HL-60 (cell line): Measurements from ENCODE around the gene SERPINA3.

Source experiments
- DNase-seq, 2 experiments: peaks; one replicate each; pipeline ENCODE4 v3.0.0-alpha.2; 2010 to 2020; ENCODE audit warnings: low read depth in 1 of 2, low spot score in 1 of 2
- H3K27ac ChIP-seq: fragments of 250-450 bp; sonication (Bioruptor Pico); replicated peaks from 2 replicates; pipeline ENCODE4 v1.5.1; 2020; ENCODE audit warnings: mild to moderate bottlenecking, moderate library complexity
- H3K27me3 ChIP-seq: fragments of 250-450 bp; sonication (Bioruptor Pico); 2 replicates; pipeline ENCODE4 v1.5.1; 2021; ENCODE audit warnings: mild to moderate bottlenecking, moderate library complexity; ENCODE audit not compliant: insufficient read depth, poor library complexity, severe bottlenecking
- H3K4me3 ChIP-seq: replicated peaks from 2 replicates; pipeline ENCODE4 v1.5.1; 2011; ENCODE audit warnings: mild to moderate bottlenecking, control low read depth, low read length; ENCODE audit not compliant: insufficient read depth
- GABPA ChIP-seq: IDR thresholded peaks from 2 replicates; pipeline ENCODE4 v1.6.1; 2012; ENCODE audit warnings: low read depth
- POLR2AphosphoS5 ChIP-seq: IDR thresholded peaks from 2 replicates; pipeline ENCODE4 v1.6.1; 2012; ENCODE audit warnings: low read depth
- SPI1 ChIP-seq: IDR thresholded peaks from 2 replicates; pipeline ENCODE4 v1.6.1; 2012; ENCODE audit warnings: low read depth, mild to moderate bottlenecking, borderline replicate concordance
- TF ChIP-seq, protein P1 (sequence below): IDR thresholded peaks from one replicate; pipeline ENCODE4 v1.5.1; 2011; ENCODE audit warnings: low read length, control low read depth, inconsistent platforms; ENCODE audit not compliant: insufficient read depth
- TF ChIP-seq, protein P2 (sequence below): IDR thresholded peaks from 2 replicates; pipeline ENCODE4 v1.6.1; 2012; ENCODE audit warnings: low read depth; ENCODE audit not compliant: insufficient replicate concordance

SERPINA3 gene

DNA sequence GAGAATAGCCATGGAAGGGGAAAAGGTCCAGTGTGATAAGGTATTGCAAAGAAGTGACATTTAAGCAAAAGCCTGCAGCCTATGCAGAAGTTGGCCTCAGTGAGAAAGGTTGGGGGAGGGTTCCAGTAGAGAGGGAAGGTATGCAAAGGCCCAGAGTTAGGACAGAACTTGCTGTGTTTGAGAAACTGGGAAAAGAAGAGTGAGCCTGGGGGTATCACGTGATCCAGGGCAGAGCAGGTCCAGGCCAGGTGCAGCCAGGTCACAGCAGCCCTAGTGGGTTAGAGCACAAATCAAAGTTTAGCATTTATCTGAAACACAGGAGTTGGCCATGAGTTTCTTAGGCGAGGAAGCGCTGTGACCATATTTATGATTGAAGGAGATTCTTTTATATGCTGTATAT, 29.3 kb upstream of the SERPINA3 start:
- no peak overlapping the region for H3K4me3 ChIP-seq
- H3K27ac ChIP-seq, result no peak overlapping the region
- TF ChIP-seq, protein P1, sequence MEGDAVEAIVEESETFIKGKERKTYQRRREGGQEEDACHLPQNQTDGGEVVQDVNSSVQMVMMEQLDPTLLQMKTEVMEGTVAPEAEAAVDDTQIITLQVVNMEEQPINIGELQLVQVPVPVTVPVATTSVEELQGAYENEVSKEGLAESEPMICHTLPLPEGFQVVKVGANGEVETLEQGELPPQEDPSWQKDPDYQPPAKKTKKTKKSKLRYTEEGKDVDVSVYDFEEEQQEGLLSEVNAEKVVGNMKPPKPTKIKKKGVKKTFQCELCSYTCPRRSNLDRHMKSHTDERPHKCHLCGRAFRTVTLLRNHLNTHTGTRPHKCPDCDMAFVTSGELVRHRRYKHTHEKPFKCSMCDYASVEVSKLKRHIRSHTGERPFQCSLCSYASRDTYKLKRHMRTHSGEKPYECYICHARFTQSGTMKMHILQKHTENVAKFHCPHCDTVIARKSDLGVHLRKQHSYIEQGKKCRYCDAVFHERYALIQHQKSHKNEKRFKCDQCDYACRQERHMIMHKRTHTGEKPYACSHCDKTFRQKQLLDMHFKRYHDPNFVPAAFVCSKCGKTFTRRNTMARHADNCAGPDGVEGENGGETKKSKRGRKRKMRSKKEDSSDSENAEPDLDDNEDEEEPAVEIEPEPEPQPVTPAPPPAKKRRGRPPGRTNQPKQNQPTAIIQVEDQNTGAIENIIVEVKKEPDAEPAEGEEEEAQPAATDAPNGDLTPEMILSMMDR, result no peak
- no peak for TF ChIP-seq GABPA
- TF ChIP-seq, protein P2, sequence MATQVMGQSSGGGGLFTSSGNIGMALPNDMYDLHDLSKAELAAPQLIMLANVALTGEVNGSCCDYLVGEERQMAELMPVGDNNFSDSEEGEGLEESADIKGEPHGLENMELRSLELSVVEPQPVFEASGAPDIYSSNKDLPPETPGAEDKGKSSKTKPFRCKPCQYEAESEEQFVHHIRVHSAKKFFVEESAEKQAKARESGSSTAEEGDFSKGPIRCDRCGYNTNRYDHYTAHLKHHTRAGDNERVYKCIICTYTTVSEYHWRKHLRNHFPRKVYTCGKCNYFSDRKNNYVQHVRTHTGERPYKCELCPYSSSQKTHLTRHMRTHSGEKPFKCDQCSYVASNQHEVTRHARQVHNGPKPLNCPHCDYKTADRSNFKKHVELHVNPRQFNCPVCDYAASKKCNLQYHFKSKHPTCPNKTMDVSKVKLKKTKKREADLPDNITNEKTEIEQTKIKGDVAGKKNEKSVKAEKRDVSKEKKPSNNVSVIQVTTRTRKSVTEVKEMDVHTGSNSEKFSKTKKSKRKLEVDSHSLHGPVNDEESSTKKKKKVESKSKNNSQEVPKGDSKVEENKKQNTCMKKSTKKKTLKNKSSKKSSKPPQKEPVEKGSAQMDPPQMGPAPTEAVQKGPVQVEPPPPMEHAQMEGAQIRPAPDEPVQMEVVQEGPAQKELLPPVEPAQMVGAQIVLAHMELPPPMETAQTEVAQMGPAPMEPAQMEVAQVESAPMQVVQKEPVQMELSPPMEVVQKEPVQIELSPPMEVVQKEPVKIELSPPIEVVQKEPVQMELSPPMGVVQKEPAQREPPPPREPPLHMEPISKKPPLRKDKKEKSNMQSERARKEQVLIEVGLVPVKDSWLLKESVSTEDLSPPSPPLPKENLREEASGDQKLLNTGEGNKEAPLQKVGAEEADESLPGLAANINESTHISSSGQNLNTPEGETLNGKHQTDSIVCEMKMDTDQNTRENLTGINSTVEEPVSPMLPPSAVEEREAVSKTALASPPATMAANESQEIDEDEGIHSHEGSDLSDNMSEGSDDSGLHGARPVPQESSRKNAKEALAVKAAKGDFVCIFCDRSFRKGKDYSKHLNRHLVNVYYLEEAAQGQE, result no peak
- TF ChIP-seq SPI1, result no peak
- no peak for TF ChIP-seq POLR2AphosphoS5
- no peak for DNase-seq
- no peaks in the 10 kb centered on the region for H3K27me3 ChIP-seq

DNA sequence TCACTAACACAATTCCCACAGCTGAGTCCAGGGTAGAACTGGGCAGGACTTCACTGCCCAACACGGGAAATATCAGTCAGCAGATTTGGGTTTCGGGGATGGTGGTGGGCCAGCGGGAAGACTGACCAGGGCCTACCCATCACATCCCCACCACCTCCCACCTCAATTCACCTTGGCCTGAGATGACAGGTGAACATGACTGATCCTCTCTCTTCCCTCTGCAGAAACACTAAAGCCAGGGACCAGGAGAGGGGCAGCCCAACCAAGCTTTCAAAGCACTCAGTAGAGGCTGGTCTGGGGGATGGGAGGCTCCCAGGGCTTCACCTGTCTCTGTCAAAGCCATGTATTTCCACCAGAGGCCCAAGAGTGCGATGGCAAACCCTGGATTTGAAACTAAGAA, 28.6 kb upstream of the SERPINA3 start:
- no peak for DNase-seq
- no peak overlapping the region for H3K4me3 ChIP-seq
- H3K27ac ChIP-seq, result no peak overlapping the region
- TF ChIP-seq, protein P1, result no peak
- no peak for TF ChIP-seq GABPA
- TF ChIP-seq SPI1, result no peak
- TF ChIP-seq POLR2AphosphoS5, result no peak
- TF ChIP-seq, protein P2, result no peak
- no peaks in the 10 kb centered on the region for H3K27me3 ChIP-seq

DNA sequence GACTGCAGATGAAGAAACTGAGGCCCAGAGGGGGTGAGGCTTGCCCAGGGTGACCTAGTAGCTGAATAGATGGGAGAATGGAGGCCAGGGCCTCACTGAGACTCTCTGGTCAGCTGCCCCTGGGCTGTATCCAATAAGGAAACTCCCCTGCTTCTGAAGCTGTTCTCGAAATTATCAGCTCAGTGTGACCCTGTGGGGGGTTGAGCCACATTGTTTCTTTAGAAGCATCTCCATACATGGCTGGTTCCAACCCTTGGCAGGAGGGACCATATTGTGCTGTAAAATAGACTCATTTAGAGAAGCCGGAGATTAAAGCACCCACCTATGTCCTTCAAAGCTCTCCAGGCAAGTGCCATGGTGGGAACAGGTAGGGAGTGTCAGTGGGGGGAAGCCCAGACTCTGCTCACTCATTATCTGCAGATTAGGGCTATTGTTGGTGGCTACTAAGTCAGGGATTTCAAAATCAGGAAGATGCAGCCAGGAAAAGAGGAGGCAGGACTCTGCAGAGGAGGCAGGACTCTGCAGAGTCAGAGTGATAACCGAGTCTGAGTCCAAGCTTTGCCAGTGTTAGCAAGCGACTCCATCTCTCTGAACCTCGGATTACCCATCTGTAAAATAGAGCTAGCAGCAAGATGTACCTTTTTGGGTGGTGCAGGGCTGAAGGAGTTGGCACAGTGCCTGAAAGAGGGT, 27.5 kb upstream of the SERPINA3 start:
- H3K27me3 ChIP-seq, result no peaks in the 10 kb centered on the region
- no peak overlapping the region for H3K27ac ChIP-seq
- TF ChIP-seq SPI1 (no peak), GABPA (no peak), POLR2AphosphoS5 (no peak)
- TF ChIP-seq, protein P2, result no peak
- TF ChIP-seq, protein P1, result no peak
- H3K4me3 ChIP-seq, result no peak overlapping the region
- DNase-seq, result no peak
